ENCODE data around the gene RCN2.

DNA sequence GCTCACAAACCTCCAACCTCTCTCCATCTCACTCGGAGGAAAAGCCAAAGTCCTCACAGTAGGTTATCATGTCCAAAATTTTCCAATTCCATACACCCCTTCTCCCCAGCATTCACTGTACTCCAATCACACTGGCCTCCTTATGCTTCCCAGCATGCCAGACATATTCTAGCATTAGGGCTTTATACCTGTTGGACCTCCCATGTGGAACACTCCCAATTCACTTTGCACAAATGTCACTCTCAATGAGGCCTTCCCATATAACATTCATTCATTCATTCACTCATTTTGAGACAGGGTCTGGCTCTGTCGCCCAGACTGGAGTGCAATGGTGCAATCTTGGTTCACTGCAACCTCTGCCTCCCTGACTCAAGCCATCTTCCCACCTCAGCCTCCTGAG is 46.3 kb upstream of the RCN2 start:
- TF ChIP-seq, protein P1, sequence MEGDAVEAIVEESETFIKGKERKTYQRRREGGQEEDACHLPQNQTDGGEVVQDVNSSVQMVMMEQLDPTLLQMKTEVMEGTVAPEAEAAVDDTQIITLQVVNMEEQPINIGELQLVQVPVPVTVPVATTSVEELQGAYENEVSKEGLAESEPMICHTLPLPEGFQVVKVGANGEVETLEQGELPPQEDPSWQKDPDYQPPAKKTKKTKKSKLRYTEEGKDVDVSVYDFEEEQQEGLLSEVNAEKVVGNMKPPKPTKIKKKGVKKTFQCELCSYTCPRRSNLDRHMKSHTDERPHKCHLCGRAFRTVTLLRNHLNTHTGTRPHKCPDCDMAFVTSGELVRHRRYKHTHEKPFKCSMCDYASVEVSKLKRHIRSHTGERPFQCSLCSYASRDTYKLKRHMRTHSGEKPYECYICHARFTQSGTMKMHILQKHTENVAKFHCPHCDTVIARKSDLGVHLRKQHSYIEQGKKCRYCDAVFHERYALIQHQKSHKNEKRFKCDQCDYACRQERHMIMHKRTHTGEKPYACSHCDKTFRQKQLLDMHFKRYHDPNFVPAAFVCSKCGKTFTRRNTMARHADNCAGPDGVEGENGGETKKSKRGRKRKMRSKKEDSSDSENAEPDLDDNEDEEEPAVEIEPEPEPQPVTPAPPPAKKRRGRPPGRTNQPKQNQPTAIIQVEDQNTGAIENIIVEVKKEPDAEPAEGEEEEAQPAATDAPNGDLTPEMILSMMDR (conservative IDR thresholded peaks at IDR 0.05; ENCODE audit: low read depth, low read length) = no peak
- no peak for TF ChIP-seq EZH2 (IDR thresholded peaks at IDR 0.05; ENCODE audit: low read length, unreplicated experiment)
